Endothelial cell of umbilical vein (primary cell): ENCODE data around the gene RAB14. TPM values are rescaled to one million over a fixed set of nuclear protein-coding genes. Genes with fewer than 3 reads are reported as not detected.

Experiments
- BruUV-seq: library from RNA; stranded (reverse); fragments of 400-500 nt; replicated peaks from 2 replicates; lab custom pipeline; 2021; lab: Mats Ljungman, UMichigan
- CTCF ChIA-PET: fragments of 300-600, 350-600 bp; sonication (Branson Sonifier 250); formaldehyde crosslinking; loops from one replicate; lab custom pipeline; 2021; ENCODE audit warnings: antibody characterized with exemption, inconsistent platforms; lab: Charles Lee
- POLR2A ChIA-PET: fragments of 300-600, 350-600 bp; sonication (Branson Sonifier 250); formaldehyde crosslinking; loops from one replicate; lab custom pipeline; 2021; ENCODE audit warnings: antibody characterized with exemption, inconsistent platforms; lab: Charles Lee
- DNase-seq: peaks from one replicate; pipeline ENCODE4 v3.0.0-alpha.2; 2011; ENCODE audit warnings: low read depth, low spot score
- FAIRE-seq: peaks from 2 replicates; lab custom pipeline; 2011; peaks lifted over from hg19 to GRCh38; lab: Jason Lieb, UNC
- H2AFZ ChIP-seq: 2 replicates; pipeline ENCODE4 v1.6.0; 2012; ENCODE audit warnings: low read depth, low read length, control low read depth, inconsistent platforms
- H3K27ac ChIP-seq: 2 replicates; pipeline ENCODE4 v1.5.1; 2011; ENCODE audit warnings: low read depth, mild to moderate bottlenecking, control low read depth, low read length, moderate library complexity; ENCODE audit not compliant: insufficient read depth
- H3K27me3 ChIP-seq, 2 experiments: 2 replicates each; pipeline versions ENCODE4 v1.6.0 to v1.6.1; 2011; ENCODE audit warnings: low read length in 2 of 2, mixed read lengths in 1 of 2; ENCODE audit not compliant: control insufficient read depth in 2 of 2, insufficient read depth in 2 of 2
- H3K36me3 ChIP-seq, 2 experiments: 2 replicates in 1 of 2; 3 replicates in 1 of 2; pipeline ENCODE4 v1.5.1; 2011; ENCODE audit warnings: low read length in 2 of 2, mild to moderate bottlenecking in 1 of 2, moderate library complexity in 1 of 2; ENCODE audit not compliant: control insufficient read depth in 2 of 2, insufficient read depth in 2 of 2; ENCODE audit errors: extremely low read depth in 1 of 2
- H3K4me1 ChIP-seq: 3 replicates; pipeline ENCODE4 v1.5.1; 2011; ENCODE audit warnings: mild to moderate bottlenecking, low read length; ENCODE audit not compliant: control insufficient read depth, insufficient read depth; ENCODE audit errors: extremely low read depth
- H3K4me2 ChIP-seq: 2 replicates; pipeline ENCODE4 v1.6.1; 2011; ENCODE audit warnings: low read length, control low read depth, mixed read lengths; ENCODE audit not compliant: insufficient read depth
- H3K4me3 ChIP-seq, 3 experiments: fragments of 200-600 bp in 1 of 3; sonication (generic), shearing (Covaris generic) in 1 of 3; replicated peaks in 1 of 3; 2 replicates each; pipeline ENCODE4 v1.5.1; 2011 to 2016; ENCODE audit warnings: control low read depth in 3 of 3, low read length in 3 of 3, mild to moderate bottlenecking in 2 of 3, inconsistent platforms in 1 of 3, low read depth in 1 of 3, moderate library complexity in 1 of 3; ENCODE audit not compliant: insufficient read depth in 1 of 3
- H3K79me2 ChIP-seq: 2 replicates; pipeline ENCODE4 v1.6.0; 2012; ENCODE audit warnings: low read length, inconsistent platforms; ENCODE audit not compliant: control insufficient read depth, insufficient read depth
- H3K9ac ChIP-seq: replicated peaks from 2 replicates; pipeline ENCODE3; 2011; ENCODE audit warnings: low read length, control low read depth; ENCODE audit not compliant: insufficient read depth; ENCODE audit errors: extremely low read depth
- H3K9me1 ChIP-seq: replicated peaks from 3 replicates; pipeline ENCODE4 v1.6.0; 2011; ENCODE audit warnings: mild to moderate bottlenecking, low read length; ENCODE audit not compliant: control insufficient read depth, insufficient read depth; ENCODE audit errors: extremely low read depth
- H3K9me3 ChIP-seq: replicated peaks from 2 replicates; pipeline ENCODE4 v1.5.1; 2012; ENCODE audit warnings: low read length, inconsistent platforms; ENCODE audit not compliant: control insufficient read depth, insufficient read depth
- H4K20me1 ChIP-seq: replicated peaks from 2 replicates; pipeline ENCODE3; 2011; ENCODE audit warnings: mild to moderate bottlenecking, low read length; ENCODE audit not compliant: control insufficient read depth, insufficient read depth; ENCODE audit errors: extremely low read depth
- EZH2 ChIP-seq: IDR thresholded peaks from 2 replicates; pipeline ENCODE4 v1.6.1; 2012; ENCODE audit warnings: borderline replicate concordance, low read depth, mild to moderate bottlenecking, moderate library complexity, low read length, inconsistent platforms; ENCODE audit not compliant: severe bottlenecking
- FOS ChIP-seq: IDR thresholded peaks from 2 replicates; pipeline ENCODE4 v1.6.1; 2011; ENCODE audit warnings: mild to moderate bottlenecking, low read length, moderate library complexity, borderline replicate concordance; ENCODE audit not compliant: insufficient read depth
- GATA2 ChIP-seq: IDR thresholded peaks from 2 replicates; pipeline ENCODE4 v1.7.0; 2011; ENCODE audit warnings: low read depth, mild to moderate bottlenecking, moderate library complexity, mixed read lengths, low read length; ENCODE audit not compliant: insufficient read length, insufficient read depth
- JUN ChIP-seq: IDR thresholded peaks from 2 replicates; pipeline ENCODE4 v1.6.1; 2011; ENCODE audit warnings: borderline replicate concordance, low read depth; ENCODE audit not compliant: insufficient read length, insufficient read depth
- MYC ChIP-seq: IDR thresholded peaks from one replicate; pipeline ENCODE4 v1.6.1; 2011; ENCODE audit warnings: mild to moderate bottlenecking, low read depth, low read length
- POLR2A ChIP-seq: IDR thresholded peaks from 2 replicates; pipeline ENCODE4 v1.6.1; 2012; ENCODE audit warnings: low read depth, mild to moderate bottlenecking, control low read depth, low read length
- POLR2AphosphoS5 ChIP-seq: IDR thresholded peaks from 2 replicates; pipeline ENCODE4 v1.6.1; 2012; ENCODE audit warnings: low read depth, mild to moderate bottlenecking, control low read depth, low read length, moderate library complexity; ENCODE audit not compliant: insufficient read depth
- dilution Hi-C: fragments of 300-500 bp; cut with MboI; formaldehyde crosslinking; loops from one replicate; pipeline ENCODE4 v1.15.0; 2019; ENCODE audit warnings: low sequenced_read_pairs; ENCODE audit not compliant: extremely low pct_ligation_motif_present
- intact Hi-C: fragments of 100-400 bp; cut with micrococcal nuclease; formaldehyde crosslinking; loops from one replicate; pipeline ENCODE4 v1.10.0; 2022
- polyA plus RNA-seq, 4 experiments: library from polyadenylated mRNA; depleted of rRNA in 3 of 4; stranded (reverse) in 3 of 4; unstranded in 1 of 4; fragments of >200 nt; gene quantifications; 2 replicates each; pipeline versions ENCODE4 v1.2.1 to v1.2.3, GENCODE V29; 2011 to 2012; ENCODE audit warnings: missing spikeins in 1 of 4
- total RNA-seq: library from RNA; stranded (reverse); gene quantifications from 2 replicates; pipeline ENCODE4 v1.2.3, GENCODE V29; 2021
- TF ChIP-seq, protein P1 (sequence below): IDR thresholded peaks from 2 replicates; pipeline ENCODE4 v1.6.1; 2011; ENCODE audit not compliant: insufficient read depth, insufficient read length
- TF ChIP-seq, protein P2 (sequence below), 2 donors: IDR thresholded peaks; 1 replicate in 1 of 2; 2 replicates in 1 of 2; pipeline ENCODE4 v1.5.1; 2011; ENCODE audit warnings: low read length in 2 of 2, mild to moderate bottlenecking in 2 of 2, moderate library complexity in 2 of 2, control low read depth in 1 of 2, inconsistent platforms in 1 of 2, low read depth in 1 of 2; ENCODE audit not compliant: insufficient read depth in 1 of 2; ENCODE audit errors: extremely low read depth in 1 of 2

RAB14 gene
- total and polyA plus RNA-seq, 2 donors (not counting 3 experiments of a cell fraction or from before 2014, with no cell fraction given) = 18.9 to 79.3 TPM

DNA sequence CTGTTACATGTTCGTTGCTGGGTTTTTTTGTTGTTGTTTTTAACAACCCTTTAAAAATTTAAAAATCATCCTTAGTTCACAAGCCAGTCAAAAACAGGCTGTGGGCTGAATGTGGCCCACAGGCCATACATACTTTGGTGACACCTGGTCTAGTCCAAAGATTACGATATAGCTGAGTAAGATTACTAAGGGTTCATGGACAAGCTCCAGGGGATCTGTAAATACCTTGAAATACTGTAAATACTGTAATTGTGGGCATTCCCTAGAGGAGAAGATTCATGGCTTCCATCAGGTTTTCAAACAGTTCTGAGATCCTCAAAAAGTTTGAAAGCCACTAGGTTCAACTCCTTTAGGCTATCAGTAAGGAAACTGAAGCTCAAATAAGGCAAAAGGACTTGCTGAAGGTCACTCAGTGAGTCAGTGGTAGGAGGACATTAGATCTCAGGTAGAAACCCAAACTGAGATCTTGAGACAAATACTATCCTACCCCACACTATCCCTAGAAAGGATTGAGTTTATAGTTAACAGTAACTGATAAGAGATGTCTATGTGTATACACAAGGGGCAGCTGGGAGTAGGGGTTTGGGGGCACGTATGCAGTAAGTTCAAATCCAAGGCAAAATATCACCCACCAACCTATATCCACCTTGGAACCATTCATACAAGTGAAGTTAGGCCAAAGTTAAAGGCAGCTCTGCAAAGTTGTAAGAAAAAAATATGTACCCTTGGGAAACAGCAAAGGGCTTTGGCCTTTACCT lies 17.8 kb downstream of the RAB14 start:
- peaks cover 5 to 17% of the 10 kb centered on the region in 2 experiments for H3K36me3 ChIP-seq
- intact Hi-C loops = no loop called here
- FAIRE-seq = no peak

More for the DNA sequence above, 17.8 kb downstream of the RAB14 start:
- Histone ChIP-seq H2AFZ (no peak overlapping the region), H3K9me1 (no peaks in the 10 kb centered on the region), H4K20me1 (peaks cover 4% of the 10 kb centered on the region), H3K79me2 (peaks cover 56% of the 10 kb centered on the region), H3K4me3 (no peak overlapping the region), H3K27me3 (no peaks in the 10 kb centered on the region), H3K4me1 (no peaks in the 10 kb centered on the region), H3K9ac (no peak overlapping the region), H3K9me3 (no peaks in the 10 kb centered on the region), H3K27ac (no peak overlapping the region), H3K4me2 (no peak overlapping the region)
- ChIA-PET POLR2A (no interaction called here), CTCF (interaction anchor here (0.7 to 1.0 kb wide), 4 partner anchors 11 to 21 kb away, joined by 3 read pairs; no protein-coding TSS in a partner anchor)
- dilution Hi-C loops = no loop called here
- no TSS peak for BruUV-seq
- no peak for DNase-seq
- no peak for TF ChIP-seq POLR2A
- TF ChIP-seq, protein P1, sequence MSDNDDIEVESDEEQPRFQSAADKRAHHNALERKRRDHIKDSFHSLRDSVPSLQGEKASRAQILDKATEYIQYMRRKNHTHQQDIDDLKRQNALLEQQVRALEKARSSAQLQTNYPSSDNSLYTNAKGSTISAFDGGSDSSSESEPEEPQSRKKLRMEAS = no peak
- no peak for TF ChIP-seq POLR2AphosphoS5
- no peak for TF ChIP-seq MYC
- no peak for TF ChIP-seq FOS
- no peak for TF ChIP-seq EZH2
- TF ChIP-seq JUN = no peak
- TF ChIP-seq, protein P2, sequence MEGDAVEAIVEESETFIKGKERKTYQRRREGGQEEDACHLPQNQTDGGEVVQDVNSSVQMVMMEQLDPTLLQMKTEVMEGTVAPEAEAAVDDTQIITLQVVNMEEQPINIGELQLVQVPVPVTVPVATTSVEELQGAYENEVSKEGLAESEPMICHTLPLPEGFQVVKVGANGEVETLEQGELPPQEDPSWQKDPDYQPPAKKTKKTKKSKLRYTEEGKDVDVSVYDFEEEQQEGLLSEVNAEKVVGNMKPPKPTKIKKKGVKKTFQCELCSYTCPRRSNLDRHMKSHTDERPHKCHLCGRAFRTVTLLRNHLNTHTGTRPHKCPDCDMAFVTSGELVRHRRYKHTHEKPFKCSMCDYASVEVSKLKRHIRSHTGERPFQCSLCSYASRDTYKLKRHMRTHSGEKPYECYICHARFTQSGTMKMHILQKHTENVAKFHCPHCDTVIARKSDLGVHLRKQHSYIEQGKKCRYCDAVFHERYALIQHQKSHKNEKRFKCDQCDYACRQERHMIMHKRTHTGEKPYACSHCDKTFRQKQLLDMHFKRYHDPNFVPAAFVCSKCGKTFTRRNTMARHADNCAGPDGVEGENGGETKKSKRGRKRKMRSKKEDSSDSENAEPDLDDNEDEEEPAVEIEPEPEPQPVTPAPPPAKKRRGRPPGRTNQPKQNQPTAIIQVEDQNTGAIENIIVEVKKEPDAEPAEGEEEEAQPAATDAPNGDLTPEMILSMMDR (IDR thresholded peaks at IDR 0.05; ENCODE audit: extremely low read depth in 1 of 2, insufficient read depth in 1 of 2, low read depth in 1 of 2, low read length in 2 of 2) = no peak
- TF ChIP-seq GATA2 = no peak
